GM18873 (cell line): Measurements from ENCODE around the gene OR2C3.
"Not testable (repeated sequence)": the region's sequence is repeated elsewhere in the genome, so short reads cannot be mapped to it uniquely, and the experiment has no call there.

ENCODE experiments used
- ATAC-seq: cut with Tn5 transposase; IDR thresholded peaks from one replicate; pipeline ENCODE4 v1.9.1; 2021; ENCODE audit warnings: mild to moderate bottlenecking, moderate library complexity, moderate number of reproducible peaks; ENCODE audit not compliant: unreplicated experiment, low FRiP score

The OR2C3 gene

DNA sequence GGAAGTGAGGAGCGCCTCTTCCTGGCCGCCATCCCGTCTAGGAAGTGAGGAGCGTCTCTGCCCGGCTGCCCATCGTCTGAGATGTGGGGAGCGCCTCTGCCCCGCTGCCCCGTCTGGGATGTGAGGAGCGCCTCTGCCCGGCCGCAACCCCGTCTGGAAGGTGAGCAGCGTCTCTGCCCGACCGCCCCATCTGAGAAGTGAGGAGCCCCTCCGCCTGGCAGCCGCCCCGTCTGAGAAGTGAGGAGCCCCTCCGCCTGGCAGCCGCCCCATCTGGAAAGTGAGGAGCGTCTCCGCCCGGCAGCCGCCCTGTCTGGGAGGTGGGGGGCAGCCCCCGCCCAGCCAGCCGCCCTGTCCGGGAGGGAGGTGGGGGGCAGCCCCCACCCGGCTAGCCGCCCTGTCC is 14.4 kb downstream of the OR2C3 start:
- not testable (repeated sequence) for ATAC-seq

GRCh38 chr1:247518613-247518891 is 17.7 kb downstream of the OR2C3 start:
- no peak for ATAC-seq

DNA sequence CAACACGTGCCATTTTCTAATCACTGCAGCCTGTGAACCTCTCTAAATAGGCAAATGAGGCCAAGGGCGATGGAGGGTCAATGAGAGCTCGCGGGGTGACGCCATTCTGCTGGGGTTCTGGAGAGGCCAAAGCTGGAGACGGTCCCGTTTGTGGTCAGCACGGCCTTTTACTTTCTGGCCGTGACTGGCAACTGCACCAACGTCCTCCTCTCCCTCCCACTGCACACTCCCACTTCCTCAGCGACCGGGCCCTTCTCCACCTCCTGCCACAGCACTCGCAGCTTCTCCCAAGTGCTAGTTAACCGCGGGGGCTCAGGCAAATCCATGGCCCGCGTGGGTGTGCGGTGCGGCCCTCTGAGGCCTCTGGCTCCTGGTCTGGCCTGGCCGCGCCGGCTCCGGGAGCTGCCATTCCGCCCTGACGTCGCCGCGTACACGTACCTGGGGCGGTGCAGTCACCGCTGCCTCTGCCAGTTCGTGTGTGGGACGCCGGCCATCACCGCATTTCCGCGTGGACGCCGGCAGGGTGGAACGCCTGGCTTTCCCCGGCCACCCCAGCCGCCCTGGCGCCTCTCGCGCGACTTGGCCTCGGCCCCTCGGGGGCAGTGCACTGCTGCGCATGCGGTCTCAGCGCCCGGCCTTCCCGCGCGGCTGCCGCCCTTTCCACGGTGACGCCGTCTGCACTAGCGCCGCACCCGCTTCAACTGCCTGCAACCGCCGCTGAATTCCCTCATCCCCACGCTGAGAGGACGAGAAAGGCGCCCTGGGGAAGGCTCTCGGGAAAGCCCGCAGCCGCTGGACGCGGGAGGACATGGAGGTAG is 18.2 kb downstream of the OR2C3 start:
- no peak for ATAC-seq

DNA sequence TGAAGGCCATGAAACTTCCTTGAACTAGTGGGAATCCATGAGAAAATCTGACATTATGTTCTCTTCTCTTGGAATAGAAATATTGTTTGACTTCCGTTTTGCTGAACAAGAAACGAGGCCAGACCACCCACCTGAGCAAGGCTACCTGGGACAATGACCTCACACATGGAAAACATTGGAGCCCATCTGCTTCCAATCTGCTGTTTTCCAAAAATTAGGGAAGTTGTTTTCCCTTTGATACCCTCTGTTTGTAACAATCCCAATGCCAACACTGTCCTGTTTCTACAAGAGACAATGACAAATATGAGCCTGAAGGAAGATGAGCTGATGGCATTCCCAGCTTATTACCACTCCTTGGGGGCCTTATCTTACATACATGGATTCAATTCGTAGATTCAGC is 29.4 kb downstream of the OR2C3 start:
- ATAC-seq = no peak

GRCh38 chr1:247500865-247501264 is 35.4 kb downstream of the OR2C3 start:
- no peak for ATAC-seq

DNA sequence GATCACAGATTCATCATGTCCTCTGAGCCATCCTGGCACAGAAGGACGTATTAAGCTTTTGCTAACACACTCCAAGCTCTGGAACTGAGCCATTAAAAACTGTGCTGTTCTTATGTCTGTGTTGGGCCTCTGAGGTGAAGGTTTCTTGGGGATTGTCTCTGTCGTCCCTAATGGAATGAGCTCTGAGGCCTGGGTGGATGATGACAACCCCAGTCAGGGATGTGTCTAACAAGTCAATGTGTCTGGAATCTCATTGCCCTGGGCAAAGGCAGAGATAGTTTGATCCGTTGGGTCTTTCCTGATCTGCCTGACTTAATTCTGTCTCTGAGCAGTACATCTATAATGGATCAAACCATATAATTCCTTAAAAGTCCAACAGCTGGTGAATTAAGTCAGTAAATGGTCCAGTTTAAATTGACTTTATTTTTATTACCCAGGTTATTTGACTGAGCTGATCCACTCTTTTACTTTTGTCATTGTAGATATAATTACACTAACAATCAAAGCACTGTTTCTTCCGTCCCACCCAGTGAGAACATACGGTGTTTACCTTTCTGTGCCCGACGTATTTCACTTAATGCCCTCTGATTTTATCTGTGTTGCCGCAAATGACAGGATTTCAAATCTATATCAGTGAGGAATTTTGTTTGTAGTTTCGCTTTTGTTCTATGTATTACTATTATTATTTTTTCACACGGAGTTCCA is 39.5 kb downstream of the OR2C3 start:
- no peak for ATAC-seq

DNA sequence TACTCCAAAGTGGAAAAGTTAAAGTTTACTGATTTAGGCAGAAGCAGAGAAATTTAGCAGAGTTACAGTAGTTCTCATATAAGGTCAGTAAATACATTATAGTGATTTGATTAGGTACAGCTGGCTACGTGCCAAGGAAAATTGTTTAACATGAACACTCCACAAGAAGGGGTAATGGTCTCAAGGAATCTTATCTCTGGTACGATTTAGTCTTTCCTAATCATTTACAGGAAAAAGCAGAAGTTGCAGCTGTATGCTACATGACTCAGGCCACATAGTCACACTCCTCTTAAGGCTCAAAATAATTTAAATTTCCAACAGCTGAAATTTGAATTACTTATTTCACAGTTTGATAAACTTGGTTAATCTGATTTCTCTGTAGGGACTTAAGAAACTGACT is 41.5 kb downstream of the OR2C3 start:
- no peak for ATAC-seq

- ATAC-seq = no peak
Observed at GRCh38 chr1:247493106-247493505, 43.1 kb downstream of the OR2C3 start.

DNA sequence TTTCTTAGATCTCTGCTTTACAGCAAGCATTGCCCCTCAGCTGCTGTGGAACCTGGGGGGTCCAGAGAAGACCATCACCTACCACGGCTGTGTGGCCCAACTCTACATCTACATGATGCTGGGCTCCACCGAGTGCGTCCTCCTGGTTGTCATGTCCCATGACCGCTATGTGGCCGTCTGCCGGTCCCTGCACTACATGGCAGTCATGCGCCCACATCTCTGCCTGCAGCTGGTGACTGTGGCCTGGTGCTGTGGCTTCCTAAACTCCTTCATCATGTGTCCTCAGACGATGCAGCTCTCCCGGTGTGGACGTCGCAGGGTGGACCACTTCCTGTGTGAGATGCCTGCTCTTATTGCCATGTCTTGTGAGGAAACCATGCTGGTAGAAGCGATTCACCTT is 44.9 kb downstream of the OR2C3 start:
- ATAC-seq = no peak

- no peak for ATAC-seq
Observed at GRCh38 chr1:247487057-247487456, 49.2 kb downstream of the OR2C3 start.

GRCh38 chr1:247482747-247483146 is 53.5 kb downstream of the OR2C3 start:
- ATAC-seq = no peak

DNA sequence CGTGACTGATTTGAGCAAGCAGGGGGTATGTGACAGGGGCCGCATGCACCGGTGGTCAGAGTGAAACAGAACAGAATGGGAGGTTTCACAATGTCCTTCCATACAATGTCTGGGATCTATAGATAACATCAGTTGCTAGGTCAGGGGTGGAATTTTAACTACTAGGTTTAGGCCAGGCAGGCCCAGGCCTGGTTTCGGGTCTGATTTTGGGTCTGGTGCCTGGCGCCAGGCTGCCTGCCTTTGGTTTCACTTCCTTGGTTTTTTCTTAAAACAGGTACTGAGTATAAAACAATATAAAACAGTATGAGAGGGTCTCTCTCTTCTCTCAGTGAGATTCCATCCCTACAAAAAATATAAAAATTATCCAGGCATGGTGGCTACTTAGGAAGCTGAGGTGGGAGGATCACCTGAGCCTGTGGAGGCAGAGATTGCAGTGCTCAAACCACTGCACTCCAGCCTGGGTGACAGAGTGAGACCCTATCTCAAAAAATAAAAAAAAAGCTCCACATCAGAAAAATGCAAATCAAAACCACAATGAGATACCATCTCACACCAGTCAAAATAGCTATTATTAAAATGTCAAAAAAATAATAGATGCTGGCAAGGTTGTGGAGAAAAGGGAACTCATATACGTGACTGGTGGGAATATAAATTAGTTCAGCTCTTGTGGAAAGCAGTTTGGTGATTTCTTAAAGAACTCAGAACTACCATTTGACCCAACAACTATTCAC is 59.7 kb downstream of the OR2C3 start:
- ATAC-seq = not testable (repeated sequence)

- no peak for ATAC-seq
Observed at GRCh38 chr1:247475793-247476192, 60.4 kb downstream of the OR2C3 start.
